IPS DF 19.7 (cell line): Measurements from ENCODE around the gene HSPA1L.

Experiments used
- DNase-seq: peaks from one replicate; pipeline ENCODE4 v3.0.0-alpha.2; 2013; ENCODE audit warnings: low read depth, low spot score

The HSPA1L gene

DNA sequence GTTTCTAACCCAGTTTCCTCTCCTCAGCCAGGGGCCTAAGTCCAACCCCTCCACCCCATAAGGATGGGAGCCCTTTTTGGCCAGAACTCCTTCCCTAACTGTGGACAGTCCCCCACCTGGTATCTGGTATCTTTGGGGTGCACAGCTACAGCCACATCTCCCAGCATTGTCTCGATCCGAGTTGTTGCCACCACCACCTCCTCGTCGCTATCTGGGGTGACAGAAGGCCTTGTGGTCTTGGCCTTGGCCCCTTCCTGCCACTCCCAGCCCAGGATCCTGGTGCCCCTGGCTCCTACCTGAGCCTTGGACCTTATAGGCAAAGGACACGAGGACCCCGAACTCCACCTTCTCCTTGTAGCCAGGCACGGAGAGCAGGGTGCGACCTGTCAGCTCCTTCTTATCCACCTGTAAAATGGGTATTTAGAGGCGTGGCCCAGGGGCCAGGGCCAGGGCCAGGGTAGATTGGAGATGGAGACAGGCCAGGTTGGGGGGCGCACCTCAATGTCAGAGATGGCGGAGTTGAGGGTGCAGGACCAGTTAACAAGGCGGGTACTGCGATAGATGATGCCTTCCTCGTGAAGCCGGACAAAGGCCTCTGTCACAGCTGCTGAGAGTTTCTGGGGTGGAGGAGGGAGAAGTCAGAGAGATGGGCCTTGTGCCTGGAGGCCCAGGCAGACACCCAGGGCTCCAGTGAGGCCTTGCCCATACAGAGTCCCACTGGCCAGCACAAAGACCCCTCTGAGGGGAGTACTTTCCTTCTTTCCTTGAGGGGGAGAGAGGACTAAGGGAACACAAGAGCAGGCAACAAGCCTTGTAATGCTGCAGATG is 30.8 kb downstream of the HSPA1L start:
- DNase-seq: no peak

DNA sequence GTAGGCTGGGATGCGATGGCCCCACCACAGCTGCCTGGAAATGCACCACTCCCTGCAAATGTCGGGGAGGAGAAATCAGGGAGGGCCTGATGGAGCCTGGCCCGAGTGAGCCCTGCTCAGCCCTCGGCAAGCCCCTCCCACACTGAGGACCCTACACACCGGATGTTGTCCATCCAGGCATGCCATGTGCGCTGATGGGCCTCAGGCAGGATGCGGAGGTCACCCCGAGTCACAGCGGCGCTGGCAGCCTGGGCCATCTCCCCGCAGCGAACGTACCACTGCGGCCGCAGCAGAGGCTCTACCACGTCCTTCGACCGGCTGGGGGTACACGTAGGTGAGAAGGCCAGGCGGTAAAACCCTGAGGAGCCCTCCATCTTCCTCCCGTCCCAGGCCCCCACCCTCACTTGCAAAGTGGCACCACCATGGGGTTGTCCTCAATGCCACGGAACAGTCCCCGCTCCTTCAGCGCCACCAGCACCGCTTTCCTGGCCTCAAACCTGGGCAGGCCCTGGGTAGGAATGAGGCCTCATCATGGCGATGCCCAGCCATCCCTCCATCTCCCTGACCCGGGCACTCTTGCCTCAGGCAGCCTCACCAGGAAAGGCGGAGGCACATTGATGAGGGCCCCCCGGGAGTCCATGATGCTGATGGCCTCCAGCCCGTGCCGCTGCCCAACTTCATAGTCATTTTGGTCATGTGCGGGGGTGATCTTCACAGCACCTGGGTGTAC is 32.8 kb downstream of the HSPA1L start:
- no peak for DNase-seq

GRCh38 chr6:31781244-31782125 is 33.6 kb downstream of the HSPA1L start:
- DNase-seq: no peak

DNA sequence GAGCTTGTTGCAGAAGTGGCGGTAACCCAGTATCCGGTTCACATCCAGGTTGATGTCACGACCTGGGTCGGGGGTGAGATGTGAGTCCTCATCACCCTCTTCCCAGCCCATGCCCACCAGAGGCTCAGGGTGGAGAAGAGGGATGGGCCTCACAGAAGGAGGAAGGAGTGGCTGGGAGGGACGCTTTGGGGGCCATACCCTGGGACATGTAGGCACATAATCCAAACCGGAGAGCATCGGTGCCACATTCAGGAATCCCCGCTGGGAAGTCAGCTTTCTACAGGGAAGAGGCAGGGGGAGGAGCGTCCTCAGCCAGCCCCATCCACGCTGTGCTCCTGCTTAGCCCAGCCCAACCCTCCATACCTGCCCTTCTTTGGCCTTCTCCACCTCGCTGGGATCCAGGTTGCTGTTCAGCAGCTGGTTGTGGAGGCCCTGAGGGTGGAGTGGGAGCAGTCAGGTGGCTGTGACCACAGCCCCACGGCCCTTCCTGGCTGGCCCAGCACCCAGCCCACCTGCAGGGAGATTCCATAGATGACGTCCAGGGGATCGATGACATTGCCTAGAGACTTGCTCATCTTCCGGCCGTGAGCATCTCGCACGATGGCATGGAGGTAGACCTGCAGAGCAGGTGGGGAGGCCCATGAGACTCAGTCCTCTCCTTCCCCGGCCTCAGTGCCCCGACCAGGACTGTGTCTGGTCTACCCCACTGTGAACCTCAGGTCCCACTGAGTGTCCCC is 34.4 kb downstream of the HSPA1L start:
- DNase-seq: no peak

GRCh38 chr6:31779908-31780307 is 35.2 kb downstream of the HSPA1L start:
- no peak for DNase-seq

GRCh38 chr6:31778999-31779885 is 35.8 kb downstream of the HSPA1L start:
- no peak for DNase-seq

DNA sequence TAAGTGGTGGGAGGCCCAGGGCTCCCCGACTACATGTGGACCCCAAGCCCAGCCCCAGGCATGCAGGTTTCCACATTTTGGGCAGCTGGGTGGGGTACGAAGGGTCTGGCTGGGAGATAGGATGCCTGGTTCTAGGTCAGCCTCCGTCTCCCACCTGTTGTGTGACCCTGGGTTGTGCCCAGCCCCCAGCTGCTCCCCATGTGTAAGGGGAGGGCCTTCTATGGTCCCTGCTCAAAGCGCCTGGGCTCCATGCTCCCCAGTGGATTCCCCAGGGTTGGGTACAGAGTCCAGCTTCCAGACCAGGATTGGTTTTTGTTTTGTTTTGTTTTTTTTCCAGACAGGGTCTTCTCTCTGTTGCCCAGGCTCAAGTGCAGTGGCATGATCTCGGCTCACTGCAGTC is 36.9 kb downstream of the HSPA1L start:
- no peak for DNase-seq

GRCh38 chr6:31777667-31778050 is 37.4 kb downstream of the HSPA1L start:
- no peak for DNase-seq

GRCh38 chr6:31776989-31777666 is 38.0 kb downstream of the HSPA1L start, which contains the start of gene VWA7:
Gene VWA7, minus strand, starts transcription at chr6:31777328. Its CDS starts 549 bp downstream, at chr6:31776779.
- no peak for DNase-seq

DNA sequence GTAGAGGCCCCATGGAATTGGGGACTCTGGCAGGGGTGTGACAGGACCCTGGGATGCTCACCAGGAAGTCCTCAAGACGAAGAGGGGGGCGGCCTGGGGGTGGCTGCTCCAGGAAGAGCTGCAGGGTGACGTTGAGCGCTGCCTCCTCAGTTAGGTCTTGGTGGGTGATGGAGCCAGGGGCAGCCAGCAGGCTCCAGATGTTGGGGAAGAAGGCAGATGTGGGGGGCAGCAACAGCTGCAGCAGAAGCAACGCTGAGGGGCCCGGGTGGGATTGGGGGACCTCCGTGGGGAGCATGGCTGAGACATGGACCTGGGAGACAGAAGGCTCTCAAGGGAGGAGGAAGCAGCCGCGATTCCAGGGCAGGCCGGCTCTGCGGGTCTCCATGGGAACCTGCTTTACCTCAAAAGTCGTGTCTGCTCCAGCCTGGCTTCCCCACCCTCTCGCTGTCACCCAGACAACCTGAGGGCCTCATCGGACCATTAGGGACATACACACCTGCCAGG is 38.5 kb downstream of the HSPA1L start:
- no peak for DNase-seq

- no peak for DNase-seq
Observed at GRCh38 chr6:31775633-31776484, 39.2 kb downstream of the HSPA1L start.

DNA sequence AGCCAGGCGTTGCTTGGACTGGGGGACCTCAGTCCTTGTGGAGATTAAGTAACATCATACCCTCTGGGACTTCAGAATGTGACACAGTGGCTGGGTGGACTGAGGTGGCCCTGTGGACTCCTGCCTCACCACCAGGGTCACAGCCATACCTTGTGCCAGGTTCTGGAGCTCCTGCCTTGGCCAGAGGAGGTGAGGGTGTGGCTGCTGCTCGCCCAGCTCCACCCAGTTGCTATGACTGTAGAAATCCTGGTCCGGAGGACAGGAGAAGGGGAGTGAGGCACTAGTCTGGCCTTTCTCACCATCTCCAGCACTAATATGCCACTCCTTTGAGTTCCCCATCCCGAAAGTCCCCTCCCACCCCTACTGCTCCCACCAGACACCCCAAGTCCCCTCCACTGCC is 39.9 kb downstream of the HSPA1L start:
- DNase-seq: no peak

DNA sequence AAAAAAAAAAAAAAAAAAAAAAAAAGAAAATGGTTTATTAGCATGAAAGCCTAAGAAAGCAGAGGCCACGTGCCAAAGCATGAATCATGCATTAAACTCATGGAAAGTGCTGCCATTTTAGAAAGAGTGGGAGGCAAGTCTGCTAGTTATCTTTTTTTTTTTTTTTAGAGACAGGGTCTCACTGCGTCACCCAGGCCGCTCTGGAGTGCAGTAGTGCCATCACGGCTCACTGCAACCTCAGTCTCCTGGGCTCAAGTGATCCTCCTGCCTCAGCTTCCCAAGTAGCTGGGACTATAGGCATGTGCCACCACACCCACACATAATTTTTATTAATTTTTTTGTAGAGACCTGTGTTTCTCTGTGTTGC is 43.1 kb downstream of the HSPA1L start:
- DNase-seq: no peak

GRCh38 chr6:31770860-31771259 is 44.2 kb downstream of the HSPA1L start:
- no peak for DNase-seq

- DNase-seq: no peak
Observed at GRCh38 chr6:31769684-31770371, 45.3 kb downstream of the HSPA1L start.

- no peak for DNase-seq
Observed at GRCh38 chr6:31768363-31769257, 46.5 kb downstream of the HSPA1L start.

- no peak for DNase-seq
Observed at GRCh38 chr6:31767096-31767645, 47.9 kb downstream of the HSPA1L start.
